HepG2 (cell line): Measurements from ENCODE around the gene PERP. TPM values are rescaled to one million over a fixed set of nuclear protein-coding genes. Genes with fewer than 3 reads are reported as not detected.

ENCODE experiments used
- AGO2 ChIP-seq: fragments of 200-400 bp; formaldehyde crosslinking; optimal IDR thresholded peaks from 2 replicates; pipeline ENCODE3; 2017; ENCODE audit warnings: mild to moderate bottlenecking, low read depth, low read length, moderate library complexity
- ARID2 ChIP-seq: sonication (generic); formaldehyde crosslinking; IDR thresholded peaks from 2 replicates; pipeline ENCODE4 v1.8.1; 2022; ENCODE audit warnings: mild to moderate bottlenecking, missing genetic modification reagents, borderline replicate concordance
- BCL6 ChIP-seq: IDR thresholded peaks from 2 replicates; pipeline ENCODE4 v1.6.1; 2016; ENCODE audit warnings: missing genetic modification reagents, missing compliant biosample characterization
- BHLHE40 ChIP-seq: IDR thresholded peaks from 2 replicates; pipeline ENCODE4 v1.6.1; 2011; ENCODE audit warnings: low read length, improper control_type of control experiment
- CREB1 ChIP-seq, 2 experiments: fragments of 450-650 bp in 1 of 2; IDR thresholded peaks; 2 replicates each; pipeline ENCODE4 v1.6.1; 2016 to 2017; ENCODE audit warnings: control low read depth in 1 of 2, mild to moderate bottlenecking in 1 of 2, missing compliant biosample characterization in 1 of 2, missing genetic modification characterization in 1 of 2
- E2F1 ChIP-seq: sonication (generic); formaldehyde crosslinking; IDR thresholded peaks from 2 replicates; pipeline ENCODE4 v1.5.0; 2020; ENCODE audit warnings: missing genetic modification reagents
- HDAC1 ChIP-seq: sonication (generic); formaldehyde crosslinking; IDR thresholded peaks from 2 replicates; pipeline ENCODE4 v1.5.1; 2020; ENCODE audit warnings: mild to moderate bottlenecking, missing genetic modification reagents
- HDAC2 ChIP-seq: sonication (generic); formaldehyde crosslinking; IDR thresholded peaks from 2 replicates; pipeline ENCODE4 v1.4.0; 2020; ENCODE audit warnings: missing genetic modification reagents
- JUN ChIP-seq: sonication (generic); formaldehyde crosslinking; IDR thresholded peaks from 2 replicates; pipeline ENCODE4 v1.4.0; 2020; ENCODE audit warnings: mild to moderate bottlenecking, missing genetic modification reagents
- KAT7 ChIP-seq: IDR thresholded peaks from 2 replicates; pipeline ENCODE4 v1.6.1; 2018; ENCODE audit warnings: borderline replicate concordance, missing compliant biosample characterization
- MIXL1 ChIP-seq: IDR thresholded peaks from 2 replicates; pipeline ENCODE4 v1.6.1; 2016
- PAF1 ChIP-seq: IDR thresholded peaks from 2 replicates; pipeline ENCODE4 v1.6.1; 2016; ENCODE audit warnings: missing genetic modification reagents, missing compliant biosample characterization
- PITX1 ChIP-seq: sonication (generic); formaldehyde crosslinking; IDR thresholded peaks from 2 replicates; pipeline ENCODE4 v1.5.1; 2020; ENCODE audit warnings: mild to moderate bottlenecking, missing genetic modification reagents
- POLR2A ChIP-seq, 2 experiments: IDR thresholded peaks; 2 replicates each; pipeline ENCODE4 v1.6.1; 2011; ENCODE audit warnings: low read depth in 2 of 2, low read length in 2 of 2, mild to moderate bottlenecking in 1 of 2, moderate library complexity in 1 of 2; ENCODE audit not compliant: insufficient read depth in 1 of 2
- POLR2AphosphoS5 ChIP-seq: IDR thresholded peaks from 2 replicates; pipeline ENCODE4 v1.6.1; 2012; ENCODE audit warnings: low read depth, low read length
- SMC3 ChIP-seq: IDR thresholded peaks from 2 replicates; pipeline ENCODE4 v1.6.1; 2011; ENCODE audit warnings: low read length, improper control_type of control experiment
- XRCC5 ChIP-seq: fragments of 200-400 bp; formaldehyde crosslinking; optimal IDR thresholded peaks from 2 replicates; pipeline ENCODE3; 2017; ENCODE audit warnings: mild to moderate bottlenecking, low read length
- ZKSCAN1 ChIP-seq: fragments of 150-350 bp; IDR thresholded peaks from 2 replicates; pipeline ENCODE4 v1.6.1; 2014; ENCODE audit warnings: low read length
- ZNF143 ChIP-seq: sonication (generic); formaldehyde crosslinking; IDR thresholded peaks from 2 replicates; pipeline ENCODE4 v1.4.0; 2020; ENCODE audit warnings: missing genetic modification reagents
- ZNF225 ChIP-seq: sonication (generic); formaldehyde crosslinking; IDR thresholded peaks from 2 replicates; pipeline ENCODE4 v1.4.0; 2020; ENCODE audit warnings: mild to moderate bottlenecking, missing genetic modification reagents
- ZNF34 ChIP-seq: sonication (generic); formaldehyde crosslinking; IDR thresholded peaks from 2 replicates; pipeline ENCODE4 v1.4.0; 2020; ENCODE audit warnings: mild to moderate bottlenecking, missing genetic modification reagents, borderline replicate concordance
- ZNF446 ChIP-seq: sonication (generic); formaldehyde crosslinking; IDR thresholded peaks from 2 replicates; pipeline ENCODE4 v1.5.0; 2020; ENCODE audit warnings: mild to moderate bottlenecking, missing genetic modification reagents
- ZNF558 ChIP-seq: sonication (generic); formaldehyde crosslinking; IDR thresholded peaks from 2 replicates; pipeline ENCODE4 v1.9.0; 2022; ENCODE audit warnings: mild to moderate bottlenecking, missing genetic modification reagents, borderline replicate concordance
- ZNF589 ChIP-seq: sonication (generic); formaldehyde crosslinking; conservative IDR thresholded peaks from 2 replicates; pipeline ENCODE4 v1.8.0; 2022; ENCODE audit warnings: mild to moderate bottlenecking, moderate library complexity, missing genetic modification reagents
- ZNF616 ChIP-seq: sonication (generic); formaldehyde crosslinking; IDR thresholded peaks from 2 replicates; pipeline ENCODE4 v1.5.0; 2020; ENCODE audit warnings: low read depth, mild to moderate bottlenecking, missing genetic modification reagents
- ZNF619 ChIP-seq: sonication (generic); formaldehyde crosslinking; IDR thresholded peaks from 2 replicates; pipeline ENCODE4 v1.4.0; 2020; ENCODE audit warnings: mild to moderate bottlenecking, missing genetic modification reagents
- ZNF652 ChIP-seq: IDR thresholded peaks from 2 replicates; pipeline ENCODE4 v1.6.1; 2016; ENCODE audit warnings: low read depth, borderline replicate concordance
- polyA plus RNA-seq, 8 experiments: library from polyadenylated mRNA; depleted of rRNA in 3 of 8; stranded (reverse) in 7 of 8; unstranded in 1 of 8; fragments of >200 nt; fragmentation: Illumina TruSeq in 4 of 8; extraction: Trizol in 4 of 8; gene quantifications; 2 replicates each; pipeline versions ENCODE4 v1.2.1 to v1.2.3, GENCODE V29; 2011 to 2016; ENCODE audit warnings: low read depth in 4 of 8, missing spikeins in 1 of 8, mixed read lengths in 1 of 8; ENCODE audit not compliant: insufficient read depth in 1 of 8
- total RNA-seq, 5 experiments: library from RNA; depleted of rRNA; stranded (reverse); fragments of >200 nt; fragmentation: Illumina TruSeq; extraction: Trizol; gene quantifications; 2 replicates each; pipeline ENCODE4 v1.2.3, GENCODE V29; 2016; ENCODE audit warnings: low read depth in 1 of 5
- TF ChIP-seq, protein P1 (sequence below): sonication (generic); formaldehyde crosslinking; IDR thresholded peaks from 2 replicates; pipeline ENCODE4 v1.4.0; 2020; ENCODE audit warnings: low read depth, mild to moderate bottlenecking, missing genetic modification reagents
- TF ChIP-seq, protein P2 (sequence below): sonication (generic); formaldehyde crosslinking; IDR thresholded peaks from 2 replicates; pipeline ENCODE4 v1.5.0; 2020; ENCODE audit warnings: missing genetic modification reagents, mild to moderate bottlenecking, borderline replicate concordance
- TF ChIP-seq, protein P3 (sequence below): sonication (generic); formaldehyde crosslinking; IDR thresholded peaks from 2 replicates; pipeline ENCODE4 v1.4.0; 2020; ENCODE audit warnings: missing genetic modification reagents; ENCODE audit errors: not compliant biosample characterization

PERP gene
- total and polyA plus RNA-seq, 2 of the 13 experiments (the other 11 are each of a cell fraction or from before 2014, with no cell fraction given), result 26.0 to 53.0 TPM

GRCh38 chr6:138084904-138085838 is 22.0 kb downstream of the PERP start (continued):
- TF ChIP-seq JUN (CRISPR knock-in tag) (peak; percentile 75; the same call in 1 of the 2 replicates), ZNF589 (CRISPR knock-in tag) (no peak), HDAC2 (CRISPR knock-in tag) (peak; percentile 96), ZNF34 (CRISPR knock-in tag) (no peak; the same call in 1 of the 2 replicates), ZNF143 (CRISPR knock-in tag) (no peak), ZNF616 (CRISPR knock-in tag) (no peak), HDAC1 (CRISPR knock-in tag) (peak; percentile 91; the same call in 1 of the 2 replicates), PITX1 (CRISPR knock-in tag) (peak; percentile 90), ARID2 (CRISPR knock-in tag) (no peak), ZNF225 (CRISPR knock-in tag) (no peak), SMC3 (no peak), KAT7 (CRISPR knock-in tag) (peak; percentile 49; the same call in 1 of the 2 replicates), ZKSCAN1 (peak; percentile 91), ZNF619 (CRISPR knock-in tag) (no peak), MIXL1 (CRISPR knock-in tag) (peak; percentile 98), E2F1 (no peak), ZNF446 (no peak), BHLHE40 (peak; percentile 87), PAF1 (no peak), POLR2AphosphoS5 (no peak), ZNF558 (CRISPR knock-in tag) (no peak), XRCC5 (no peak), AGO2 (no peak), CREB1 (IDR thresholded peaks at IDR 0.05) (peak; percentile 16; the same call in 1 of the 2 replicates), CREB1 (CRISPR knock-in tag; IDR thresholded peaks at IDR 0.05) (peak; percentile 66; the same call in 1 of the 2 replicates), POLR2A (IDR thresholded peaks at IDR 0.05; ENCODE audit: insufficient read depth in 1 of 2, low read depth in 2 of 2, low read length in 2 of 2) (no peak), BCL6 (CRISPR knock-in tag) (peak; percentile 81), ZNF652 (CRISPR knock-in tag) (no peak; the same call in 1 of the 2 replicates)
- TF ChIP-seq, protein P1, sequence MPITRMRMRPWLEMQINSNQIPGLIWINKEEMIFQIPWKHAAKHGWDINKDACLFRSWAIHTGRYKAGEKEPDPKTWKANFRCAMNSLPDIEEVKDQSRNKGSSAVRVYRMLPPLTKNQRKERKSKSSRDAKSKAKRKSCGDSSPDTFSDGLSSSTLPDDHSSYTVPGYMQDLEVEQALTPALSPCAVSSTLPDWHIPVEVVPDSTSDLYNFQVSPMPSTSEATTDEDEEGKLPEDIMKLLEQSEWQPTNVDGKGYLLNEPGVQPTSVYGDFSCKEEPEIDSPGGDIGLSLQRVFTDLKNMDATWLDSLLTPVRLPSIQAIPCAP (CRISPR knock-in tag), result no peak
- TF ChIP-seq, protein P2, sequence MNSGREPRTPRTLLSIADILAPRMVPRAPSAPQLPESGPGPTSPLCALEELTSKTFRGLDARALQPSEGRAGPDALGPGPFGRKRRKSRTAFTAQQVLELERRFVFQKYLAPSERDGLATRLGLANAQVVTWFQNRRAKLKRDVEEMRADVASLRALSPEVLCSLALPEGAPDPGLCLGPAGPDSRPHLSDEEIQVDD (CRISPR knock-in tag), result no peak
- TF ChIP-seq, protein P3, sequence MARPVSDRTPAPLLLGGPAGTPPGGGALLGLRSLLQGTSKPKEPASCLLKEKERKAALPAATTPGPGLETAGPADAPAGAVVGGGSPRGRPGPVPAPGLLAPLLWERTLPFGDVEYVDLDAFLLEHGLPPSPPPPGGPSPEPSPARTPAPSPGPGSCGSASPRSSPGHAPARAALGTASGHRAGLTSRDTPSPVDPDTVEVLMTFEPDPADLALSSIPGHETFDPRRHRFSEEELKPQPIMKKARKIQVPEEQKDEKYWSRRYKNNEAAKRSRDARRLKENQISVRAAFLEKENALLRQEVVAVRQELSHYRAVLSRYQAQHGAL (CRISPR knock-in tag), result no peak
